ENCODE measurements around the gene CADM4.

Gene CADM4

DNA sequence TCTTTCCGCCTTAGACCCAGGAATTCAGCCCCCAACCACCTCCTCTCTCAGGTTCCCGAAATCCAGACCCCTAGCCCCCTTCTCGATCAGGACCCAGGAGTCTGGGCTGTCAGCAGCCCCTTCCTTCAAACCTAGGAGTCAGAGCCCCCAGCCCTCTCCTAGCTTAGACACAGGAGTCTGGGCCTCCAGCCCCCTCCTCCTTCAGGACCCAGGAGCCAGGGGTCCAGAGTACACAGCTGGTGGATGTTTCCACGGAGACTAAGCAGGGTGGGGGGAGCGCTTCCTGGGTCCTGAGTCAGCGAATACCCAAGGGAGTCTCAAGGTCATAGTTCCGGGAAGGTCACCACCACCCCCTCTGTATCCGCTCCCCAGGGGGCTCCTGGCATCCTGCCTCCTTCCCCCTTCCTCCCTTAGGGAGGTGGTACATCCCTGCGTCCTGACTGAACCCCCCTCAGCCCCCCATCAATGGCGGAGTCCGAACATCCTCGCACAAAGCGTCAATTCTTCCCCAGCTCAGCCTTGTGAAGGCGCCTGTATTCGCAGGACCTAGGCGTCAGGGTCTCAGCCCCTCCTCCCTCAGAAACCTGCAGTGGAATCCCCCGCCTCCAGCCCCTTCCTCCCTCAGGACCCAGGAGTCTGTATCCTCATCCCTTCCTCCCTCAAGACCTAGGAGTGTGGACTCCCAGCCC lies 4.6 kb downstream of the CADM4 start:
- in situ Hi-C loops (cut with MboI; ENCODE audit: low sequenced_read_pairs): no loop called here

DNA sequence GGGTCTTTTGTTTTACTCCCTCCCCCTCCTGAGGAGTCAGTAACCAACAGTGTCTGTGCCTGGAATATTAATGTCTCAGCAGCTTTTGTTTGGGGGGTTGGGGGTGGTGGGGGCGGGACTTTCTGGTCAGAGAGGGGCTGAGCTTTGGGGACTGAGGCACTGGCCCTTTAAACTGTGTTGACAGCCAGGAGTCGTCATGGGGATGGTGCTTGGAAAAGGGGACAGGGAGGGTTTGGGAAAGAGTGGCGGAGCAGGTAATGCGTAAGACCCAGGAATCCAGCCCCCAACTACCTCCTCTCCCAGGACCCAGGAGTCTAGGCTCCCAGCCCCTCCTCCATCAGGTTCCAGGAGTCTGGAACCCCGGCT lies 5.2 kb downstream of the CADM4 start:
- in situ Hi-C loops (cut with MboI; ENCODE audit: low sequenced_read_pairs): no loop called here

DNA sequence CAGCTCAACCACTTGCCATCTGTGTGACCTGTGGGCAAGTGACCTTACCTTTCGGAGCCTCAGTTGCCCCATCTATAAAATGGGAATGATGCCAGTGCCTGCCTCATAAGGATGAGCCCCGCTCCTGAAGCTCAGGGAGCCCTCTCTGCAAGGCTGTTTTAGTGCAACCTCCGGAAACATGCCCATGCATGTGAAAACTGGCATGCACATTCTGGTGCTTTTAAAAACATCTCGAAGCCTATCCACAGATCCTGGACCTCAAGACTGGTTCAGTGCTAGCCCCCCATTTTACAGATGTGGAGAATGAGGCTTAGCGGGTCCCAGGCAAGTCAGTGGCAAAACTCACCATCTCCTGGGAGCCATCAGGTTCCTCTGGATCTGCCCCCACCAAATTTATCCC lies 5.6 kb downstream of the CADM4 start:
- in situ Hi-C loops (cut with MboI; ENCODE audit: low sequenced_read_pairs): no loop called here

DNA sequence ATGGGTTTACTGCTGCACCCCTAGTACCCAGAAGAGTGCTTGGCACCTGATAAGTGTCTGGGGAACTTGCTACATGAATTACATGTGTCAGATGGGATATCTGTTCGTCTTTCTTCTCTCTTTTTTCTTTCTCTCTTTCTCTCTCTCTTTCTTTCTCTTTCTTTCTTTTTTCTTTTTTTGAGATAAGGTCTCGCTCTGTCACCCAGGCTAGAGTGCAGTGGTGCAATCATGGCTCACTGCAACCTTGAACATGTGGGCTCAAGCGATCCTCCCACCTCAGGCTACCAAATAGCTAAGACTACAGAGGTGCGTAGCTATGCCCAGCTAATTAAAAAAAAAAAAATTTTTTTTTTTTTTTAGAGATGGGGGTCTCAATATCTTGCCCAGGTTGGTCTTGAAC lies 6.1 kb downstream of the CADM4 start:
- in situ Hi-C loops (cut with MboI; ENCODE audit: low sequenced_read_pairs): no loop called here

DNA sequence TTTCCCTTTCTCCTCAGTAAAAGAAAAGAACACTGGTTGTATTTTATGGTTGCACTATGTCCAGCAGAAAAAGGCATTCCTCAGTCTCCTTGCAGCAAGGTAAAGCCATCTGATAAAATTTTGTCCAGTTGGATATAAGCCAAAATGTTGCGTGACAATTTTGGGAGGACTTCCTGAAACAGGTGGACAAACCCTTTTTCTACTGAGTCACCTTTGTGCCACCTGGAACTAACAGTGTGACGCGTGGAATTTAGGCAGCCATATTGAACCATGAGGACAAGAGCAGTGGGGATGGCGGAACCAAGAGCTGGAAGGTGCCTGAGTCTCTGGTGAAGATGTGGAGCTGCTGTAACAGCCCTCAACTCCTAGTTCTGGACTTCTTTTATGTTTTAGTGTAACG lies 8.2 kb downstream of the CADM4 start:
- in situ Hi-C loops (cut with MboI; ENCODE audit: low sequenced_read_pairs): no loop called here

DNA sequence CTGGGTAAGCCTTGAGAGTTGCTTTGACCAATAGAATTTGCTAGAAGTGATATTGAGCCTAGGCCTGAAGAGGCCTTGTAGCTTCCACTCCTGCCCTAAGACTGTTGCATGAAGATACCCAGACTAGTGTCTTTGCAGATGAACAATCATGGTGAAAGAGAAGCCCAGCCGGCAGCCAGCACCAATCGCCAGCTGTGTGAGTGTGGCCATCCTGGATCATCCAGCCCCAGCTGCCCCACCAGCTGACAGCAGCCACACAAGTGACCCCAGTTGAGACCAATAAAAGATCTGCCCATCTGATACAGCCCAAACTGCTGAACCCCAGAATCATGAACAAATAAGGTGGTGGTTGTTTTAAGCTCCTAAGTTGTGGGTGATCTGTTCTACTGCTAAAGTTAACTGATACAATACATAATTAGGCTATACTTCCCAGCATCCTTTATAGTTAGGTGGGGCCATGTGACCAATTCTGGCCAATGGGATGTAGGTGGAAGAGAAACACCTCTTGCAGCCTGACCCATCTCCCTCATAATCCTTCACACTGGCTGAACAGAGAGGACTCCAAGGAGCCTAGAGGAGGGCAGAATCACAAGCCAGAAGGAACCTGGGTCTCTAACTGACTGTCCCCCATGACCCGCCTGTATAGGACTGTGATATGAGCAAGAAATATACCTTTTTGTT lies 10.9 kb downstream of the CADM4 start:
- in situ Hi-C loops (cut with MboI; ENCODE audit: low sequenced_read_pairs): no loop called here

DNA sequence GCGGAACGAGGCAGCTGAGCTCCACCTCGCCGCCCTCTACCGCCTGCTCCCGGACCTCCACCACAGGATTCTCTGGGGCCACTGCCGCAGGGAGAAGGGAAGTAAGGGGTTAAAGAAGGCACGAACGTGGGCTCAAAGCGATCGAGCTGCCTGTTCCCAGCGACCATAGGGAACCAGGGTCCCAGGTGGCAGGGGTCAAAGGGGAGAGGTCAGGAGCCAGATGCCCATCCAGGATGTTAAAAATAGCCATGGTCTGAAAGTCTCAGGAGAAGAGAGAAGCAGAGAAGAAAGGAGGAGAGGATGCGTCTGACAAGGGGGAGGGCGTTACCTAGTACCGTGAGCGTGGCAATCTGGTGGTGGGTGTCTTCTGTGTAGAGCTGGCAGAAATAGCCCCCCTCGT lies 12.8 kb downstream of the CADM4 start:
- in situ Hi-C loops (cut with MboI; ENCODE audit: low sequenced_read_pairs): no loop called here

DNA sequence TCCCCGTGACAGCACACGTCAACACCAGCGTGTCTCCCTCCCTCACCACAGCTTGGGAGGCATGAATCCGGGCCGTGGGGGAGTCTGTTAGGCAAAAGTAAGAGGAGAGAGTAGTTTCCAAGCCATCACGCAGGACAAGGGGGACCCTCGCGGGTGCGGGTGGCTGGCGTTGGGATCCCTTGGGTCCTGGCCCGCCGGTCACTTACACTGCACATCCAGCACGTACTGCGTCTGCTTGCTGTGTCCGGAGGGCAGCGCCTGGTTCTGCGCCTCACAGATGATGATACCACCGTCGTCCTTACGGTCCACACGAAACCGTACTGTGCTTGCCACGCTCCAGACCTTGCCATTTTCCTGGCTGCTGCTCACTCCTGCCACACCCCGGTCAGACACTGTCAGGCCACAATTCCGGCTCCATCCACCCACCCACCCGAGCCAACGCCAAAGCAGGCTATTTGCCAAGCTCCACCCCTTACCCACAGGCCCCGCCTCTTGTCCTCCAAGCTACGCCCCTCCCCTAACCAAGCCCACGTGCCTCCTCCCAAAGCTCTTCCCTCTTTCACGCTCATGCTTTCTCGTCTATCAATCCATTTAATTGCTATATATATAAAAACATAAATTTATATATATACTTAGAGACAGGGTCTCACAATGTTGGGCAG lies 13.6 kb downstream of the CADM4 start:
- in situ Hi-C loops (cut with MboI; ENCODE audit: low sequenced_read_pairs): no loop called here

DNA sequence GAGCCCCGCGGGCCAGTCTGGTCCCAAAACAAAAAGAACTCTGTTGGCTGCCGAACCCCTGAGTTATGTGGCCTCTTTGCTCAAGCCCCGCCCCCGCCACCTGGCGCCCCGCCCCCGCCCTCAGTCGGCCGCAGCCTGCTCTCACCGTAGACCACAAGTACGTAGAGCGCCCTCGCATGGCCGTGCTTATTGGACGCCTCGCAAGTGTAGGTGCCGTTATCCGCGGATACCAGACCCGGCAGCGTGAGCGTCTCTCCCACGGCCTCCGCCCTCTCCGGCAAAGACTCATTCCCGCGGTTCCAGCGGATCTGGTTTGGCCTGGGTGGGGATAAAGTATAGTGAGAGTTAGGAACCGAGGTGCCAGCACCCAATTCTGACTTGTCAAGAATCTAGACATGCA lies 14.7 kb downstream of the CADM4 start:
- in situ Hi-C loops (cut with MboI; ENCODE audit: low sequenced_read_pairs): no loop called here

DNA sequence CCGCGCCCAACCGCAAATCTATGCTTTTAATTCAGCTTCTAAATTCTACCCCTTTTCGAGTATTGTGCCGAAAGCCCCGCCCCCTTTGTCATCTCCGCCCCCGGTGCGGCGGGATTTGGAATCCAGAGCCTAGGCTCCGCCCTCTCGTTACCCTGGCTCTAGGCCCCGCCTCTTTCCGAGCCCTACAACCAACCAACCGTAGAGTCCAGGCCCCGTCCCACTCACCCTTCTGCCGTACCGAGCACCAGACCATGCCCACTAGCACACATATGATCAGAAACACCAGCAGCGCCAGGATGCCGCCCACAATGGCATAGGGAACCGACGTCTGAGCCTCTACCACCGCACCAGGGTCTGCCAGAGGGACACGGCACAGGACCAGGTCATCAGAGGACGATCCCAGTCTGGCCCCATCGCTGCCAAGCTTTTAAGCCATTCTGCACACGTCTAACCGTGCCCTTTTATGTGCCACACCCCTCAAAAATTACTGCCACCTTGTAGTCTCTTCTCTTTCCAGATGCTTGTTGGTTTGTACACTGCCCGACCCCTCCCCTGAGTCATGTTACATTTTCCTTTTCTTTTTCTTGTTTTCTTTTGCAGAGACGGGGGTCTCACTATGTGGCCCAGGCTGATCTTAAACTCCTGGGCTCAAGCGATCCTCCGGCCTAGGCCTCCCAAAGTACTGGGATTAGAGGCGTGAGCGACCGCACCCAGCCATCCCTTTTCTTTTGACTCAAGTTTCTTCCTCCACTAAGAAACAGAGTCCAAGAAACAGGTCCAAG lies 15.6 kb downstream of the CADM4 start:
- in situ Hi-C loops (cut with MboI; ENCODE audit: low sequenced_read_pairs): no loop called here

DNA sequence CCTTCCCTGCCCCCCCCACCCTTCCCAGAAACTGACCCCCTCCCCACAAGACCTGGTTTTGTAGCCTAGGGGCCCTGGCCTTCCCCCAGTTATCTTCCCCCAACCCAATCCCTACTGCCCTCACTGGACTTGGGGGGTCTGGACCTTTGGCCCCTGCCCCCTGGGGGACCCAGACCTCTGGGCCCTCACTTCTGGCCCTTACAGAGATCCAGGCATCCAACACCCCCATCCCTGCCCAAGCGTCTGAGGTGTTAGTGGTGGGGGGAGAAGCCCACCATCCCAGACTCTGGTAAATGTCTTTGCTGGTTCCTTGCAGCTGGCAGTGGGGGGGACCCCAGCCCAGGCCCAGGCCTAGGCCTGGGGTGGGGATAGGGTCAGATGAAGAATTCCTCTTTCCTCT lies 16.7 kb downstream of the CADM4 start:
- in situ Hi-C loops (cut with MboI; ENCODE audit: low sequenced_read_pairs): no loop called here

DNA sequence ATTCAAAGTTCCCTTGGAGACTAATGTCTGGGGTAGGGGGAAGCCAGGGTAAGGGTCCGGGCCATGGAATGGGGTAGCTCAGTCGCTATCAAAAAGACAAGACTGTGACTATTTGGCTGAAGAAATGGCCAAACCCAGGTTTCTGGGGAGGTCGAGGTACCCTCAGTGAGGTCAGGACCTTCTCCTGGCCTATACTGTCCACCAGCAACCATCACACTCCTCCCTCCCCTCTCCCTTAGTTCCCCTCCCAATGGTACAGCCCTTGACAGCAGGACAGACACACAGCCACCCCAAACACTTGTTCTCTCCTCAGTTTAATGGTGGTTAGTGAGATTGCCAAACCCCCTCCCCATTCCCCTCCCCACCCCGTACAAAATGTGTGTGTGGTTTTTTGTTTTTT lies 17.6 kb downstream of the CADM4 start:
- in situ Hi-C loops (cut with MboI; ENCODE audit: low sequenced_read_pairs): no loop called here

DNA sequence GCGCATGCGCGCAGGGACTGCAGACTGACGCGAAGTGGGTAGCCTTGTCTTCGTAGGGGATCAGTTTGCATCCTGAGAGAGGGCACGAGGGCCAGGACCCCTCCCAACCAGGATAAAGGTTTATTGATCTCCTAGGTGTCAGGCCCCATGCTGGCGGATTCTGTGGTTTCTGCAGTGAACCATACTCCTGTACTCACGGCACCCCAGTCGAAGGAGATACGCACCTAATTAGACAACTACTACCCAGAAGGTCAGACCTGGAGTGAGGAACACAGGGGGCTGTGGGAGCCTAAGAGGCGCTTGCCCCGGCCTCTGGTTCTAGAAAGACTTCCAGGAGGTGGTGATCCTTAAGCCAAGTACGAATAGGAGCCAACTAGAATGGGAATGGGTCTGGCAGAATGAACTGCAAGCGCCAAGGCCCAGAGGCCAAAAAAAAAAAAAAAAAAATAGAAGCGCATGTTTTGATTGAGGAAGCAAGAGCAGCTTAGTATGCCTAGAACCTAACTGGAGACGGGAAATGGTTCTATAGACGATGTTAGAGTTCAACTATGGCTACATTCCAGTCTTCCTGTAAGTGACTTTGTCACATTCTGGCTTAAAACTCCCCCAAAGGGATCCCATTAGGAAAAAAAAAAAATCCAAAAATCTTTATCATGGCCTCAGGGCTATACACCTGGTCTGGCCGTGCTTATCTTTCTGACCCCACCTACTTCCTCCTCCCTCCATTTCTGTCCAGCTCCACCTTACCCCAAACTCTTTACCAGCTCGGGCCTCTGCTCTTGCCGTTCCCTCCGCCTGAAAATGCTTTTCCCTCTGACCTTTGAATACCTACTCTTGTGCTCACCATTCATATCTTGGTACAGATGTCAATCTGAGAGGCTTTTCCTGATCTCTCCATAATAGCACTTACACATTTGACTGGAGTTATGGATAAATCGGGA lies 19.3 kb downstream of the CADM4 start:
- in situ Hi-C loops (cut with MboI; ENCODE audit: low sequenced_read_pairs): no loop called here

DNA sequence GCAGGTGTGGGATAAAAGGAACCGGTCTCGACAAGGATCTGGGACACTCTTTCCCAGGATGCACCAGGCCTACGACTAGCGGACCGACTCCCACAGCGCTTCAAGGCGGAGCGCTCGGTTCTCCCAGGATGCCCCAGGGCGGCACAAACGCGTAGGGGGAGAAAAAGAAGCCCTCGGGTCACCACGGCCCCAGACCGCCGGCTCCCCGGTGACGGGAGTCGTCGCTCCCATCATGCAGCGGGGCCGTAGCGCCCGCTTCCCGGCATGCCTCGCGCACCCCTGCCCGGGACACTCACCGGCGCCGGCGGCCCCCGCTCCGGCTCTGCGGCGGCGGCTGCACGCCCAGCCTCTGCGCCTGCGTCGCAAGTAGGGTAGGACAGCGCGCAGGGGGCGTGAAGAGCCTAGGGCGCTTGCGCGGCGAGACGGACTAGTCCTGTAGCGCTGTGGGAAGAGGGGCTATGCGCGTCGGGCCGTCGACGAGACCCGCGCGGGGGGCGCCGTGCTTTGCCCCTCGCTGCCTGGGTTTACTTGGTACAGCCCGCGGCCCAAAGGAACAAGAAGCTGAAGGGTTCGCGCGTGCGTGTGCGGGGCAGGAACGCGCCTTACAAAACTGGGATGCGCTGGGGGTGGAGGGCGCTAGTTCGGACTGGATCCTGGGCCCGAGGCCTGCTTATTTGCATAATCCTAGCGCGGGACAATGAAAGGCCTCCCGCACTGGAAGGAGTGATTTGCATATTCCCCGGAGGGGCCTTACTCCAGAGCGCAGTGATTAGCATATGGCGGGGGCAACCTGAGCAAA lies 20.2 kb downstream of the CADM4 start, which contains the start of gene ZNF428:
Gene ZNF428, minus strand, starts transcription at position 368 of the 799 bp plus-strand sequence. CDS start 5,325 bp downstream, outside the sequence.
- in situ Hi-C loops (cut with MboI; ENCODE audit: low sequenced_read_pairs): no loop called here

DNA sequence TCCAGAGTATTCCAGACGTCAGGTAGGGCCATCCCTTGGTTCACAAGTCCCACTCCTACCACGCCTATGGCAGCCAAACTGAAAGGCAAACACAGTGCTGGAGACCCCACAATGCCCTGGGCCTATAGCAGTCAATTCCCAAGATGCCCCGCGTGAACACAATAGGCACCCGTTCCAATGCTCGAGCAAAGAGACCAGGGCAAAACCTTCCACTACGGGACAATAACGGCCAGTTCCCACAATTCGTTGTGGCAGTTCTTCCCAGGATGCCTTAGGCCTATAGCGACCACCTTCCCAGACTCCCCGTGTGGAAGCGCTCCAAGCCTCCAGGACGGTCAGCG lies 20.8 kb downstream of the CADM4 start:
- in situ Hi-C loops (cut with MboI; ENCODE audit: low sequenced_read_pairs): no loop called here

DNA sequence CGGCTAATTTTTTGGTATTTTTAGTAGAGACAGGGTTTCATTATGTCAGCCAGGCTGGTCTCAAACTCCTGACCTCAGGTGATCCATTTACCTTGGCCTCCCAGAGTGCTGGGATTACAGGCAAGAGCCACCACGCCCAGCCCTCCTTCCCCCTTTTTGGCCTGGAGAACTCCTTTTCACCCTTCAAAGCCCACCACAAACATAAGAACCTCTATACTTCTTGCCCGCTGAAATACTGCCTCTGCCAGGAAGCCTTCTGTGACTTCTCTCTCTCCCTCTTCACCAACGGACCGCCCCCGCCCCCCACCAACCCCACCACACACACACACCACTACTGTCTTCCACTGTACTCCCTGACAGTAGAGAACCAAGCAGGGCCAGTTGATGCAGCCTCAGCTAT lies 22.7 kb downstream of the CADM4 start:
- in situ Hi-C loops (cut with MboI; ENCODE audit: low sequenced_read_pairs): no loop called here

DNA sequence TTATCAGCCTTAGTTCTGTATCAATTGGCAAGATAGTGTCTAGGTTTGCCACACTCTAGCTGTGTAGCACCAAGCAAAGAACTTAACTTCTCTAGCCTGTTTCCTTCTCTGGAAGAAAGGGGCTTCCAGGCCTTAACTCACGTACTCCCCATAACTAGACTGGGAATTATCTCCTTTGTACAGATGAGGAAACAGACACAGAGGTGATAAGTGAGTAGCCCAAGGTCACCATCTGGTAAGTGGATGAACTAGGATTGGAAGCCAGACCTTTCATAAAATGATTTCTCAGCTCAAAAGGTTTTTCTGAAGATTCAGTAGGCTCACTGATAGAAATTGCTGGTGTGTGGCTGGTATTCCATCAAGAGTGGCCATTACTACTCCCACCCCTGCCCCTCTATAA lies 23.3 kb downstream of the CADM4 start:
- in situ Hi-C loops (cut with MboI; ENCODE audit: low sequenced_read_pairs): no loop called here

DNA sequence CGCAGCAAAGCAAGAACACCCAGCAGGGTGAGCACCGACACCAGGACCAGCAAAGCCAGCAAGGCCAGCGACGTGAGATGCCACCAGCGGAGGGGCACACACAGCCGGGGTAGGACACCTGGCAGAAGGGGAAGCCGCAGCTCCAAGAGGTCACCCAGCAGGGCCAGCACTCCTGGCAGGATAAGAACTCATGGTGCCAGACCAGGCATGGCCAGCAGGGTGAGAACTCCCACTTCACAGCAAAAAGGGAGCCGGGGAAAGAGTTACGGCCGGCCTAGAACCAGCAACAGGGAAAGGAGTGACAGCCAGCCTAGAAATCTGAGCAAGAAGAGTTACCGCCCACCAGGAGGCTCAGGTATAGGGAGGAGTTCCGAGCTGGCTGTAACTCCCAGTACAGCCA lies 27.3 kb downstream of the CADM4 start:
- in situ Hi-C loops (cut with MboI; ENCODE audit: low sequenced_read_pairs): no loop called here

DNA sequence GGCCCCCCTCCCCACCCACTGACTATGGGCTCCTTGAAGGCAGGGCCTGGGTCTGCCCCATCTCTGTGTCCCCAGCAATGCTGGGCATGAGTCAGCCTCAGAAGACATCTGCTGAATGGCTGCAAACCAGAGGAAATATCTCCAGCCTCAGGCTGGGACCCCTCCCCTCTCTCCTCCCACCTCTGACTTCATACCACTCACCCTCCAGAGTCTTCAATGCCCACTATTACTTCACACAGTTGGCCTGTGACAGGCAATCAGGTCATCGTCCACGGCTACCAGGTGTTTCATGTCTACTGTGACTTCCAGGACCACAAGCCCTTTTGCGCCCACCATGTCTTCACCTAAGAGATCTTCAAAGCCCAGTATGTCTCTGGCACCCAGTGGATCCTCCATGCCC lies 27.9 kb downstream of the CADM4 start, which contains the start of gene SRRM5:
Gene SRRM5, plus strand, starts transcription at position 301 of the 400 bp plus-strand sequence. Its CDS starts 34 bp downstream, at position 335.
- in situ Hi-C loops (cut with MboI; ENCODE audit: low sequenced_read_pairs): no loop called here

DNA sequence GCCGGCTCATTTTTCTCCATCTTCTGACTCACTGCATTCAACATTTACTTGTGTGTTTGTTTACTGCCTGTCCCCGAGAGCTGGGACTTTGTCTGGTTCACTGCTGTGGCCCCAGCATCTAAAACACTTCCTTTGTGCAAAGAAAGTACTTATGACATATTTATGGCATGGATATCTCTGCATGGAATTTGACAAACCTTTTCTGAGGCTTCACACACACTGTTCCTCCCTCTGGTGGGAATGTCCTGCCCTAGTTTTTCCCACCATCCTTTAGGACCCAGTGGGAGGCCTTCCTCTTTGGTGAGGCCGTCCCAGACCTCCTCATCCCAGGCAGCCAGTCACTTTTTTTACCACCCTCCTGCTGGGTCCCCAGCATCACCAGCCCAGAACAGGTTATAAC lies 29.2 kb downstream of the CADM4 start:
- in situ Hi-C loops (cut with MboI; ENCODE audit: low sequenced_read_pairs): no loop called here

All from HL-60/S4 (cell line).